HepG2 (cell line): ENCODE results near the gene CPB1. TPM values are rescaled to one million over a fixed set of nuclear protein-coding genes. Genes with fewer than 3 reads are reported as not detected.
A peak's percentile ranks its signal among the peaks of the same experiment; 100 is the strongest.

Source experiments
- ATAC-seq: fragments of 200-7000 bp; cut with Tn5 transposase; 3 replicates; pipeline ENCODE4 v1.9.1; 2020; ENCODE audit warnings: mild to moderate bottlenecking, moderate library complexity
- BruUV-seq: library from RNA; stranded (reverse); fragments of 400-500 nt; replicated peaks from 2 replicates; lab custom pipeline; 2021; lab: Mats Ljungman, UMichigan
- CTCF ChIA-PET: fragments of 300-600 bp; formaldehyde crosslinking; extraction: SDS; loops from one replicate; lab custom pipeline; 2021; ENCODE audit warnings: low total read pairs, inconsistent platforms, low intra/inter-chr PET ratio; lab: Yijun Ruan, JAX
- POLR2A ChIA-PET: fragments of 350-600 bp; sonication (Branson Sonifier 250); formaldehyde crosslinking; loops from one replicate; lab custom pipeline; 2020; ENCODE audit warnings: antibody characterized with exemption, inconsistent platforms; lab: Yijun Ruan, JAX
- DNase-seq: peaks from one replicate; pipeline ENCODE4 v3.0.0-alpha.2; 2015; ENCODE audit warnings: low spot score
- FAIRE-seq: peaks from 3 replicates; lab custom pipeline; 2011; peaks lifted over from hg19 to GRCh38; lab: Jason Lieb, UNC
- H2AFZ ChIP-seq: one replicate; pipeline ENCODE4 v1.6.1; 2011; ENCODE audit warnings: low read length, inconsistent platforms
- H3K27ac ChIP-seq: fragments of 300-600 bp; 3 replicates; pipeline ENCODE4 v1.8.0; 2011; ENCODE audit warnings: mixed run types, mild to moderate bottlenecking, mixed read lengths, low read length, inconsistent platforms; ENCODE audit not compliant: insufficient read depth; ENCODE audit errors: extremely low read length
- H3K27me3 ChIP-seq, 2 experiments: fragments of 200-600 bp in 1 of 2; 2 replicates in 1 of 2; 3 replicates in 1 of 2; pipeline versions ENCODE4 v1.6.0 to v1.8.0; 2011; ENCODE audit warnings: low read length in 2 of 2, mild to moderate bottlenecking in 2 of 2, moderate library complexity in 2 of 2, inconsistent platforms in 1 of 2; ENCODE audit not compliant: insufficient read depth in 2 of 2, control insufficient read depth in 1 of 2
- H3K36me3 ChIP-seq, 2 experiments: fragments of 200-600 bp in 1 of 2; replicated peaks in 1 of 2; 2 replicates in 1 of 2; 3 replicates in 1 of 2; pipeline versions ENCODE4 v1.5.1 to v1.8.0; 2011; ENCODE audit warnings: low read length in 2 of 2, inconsistent platforms in 1 of 2; ENCODE audit not compliant: insufficient read depth in 2 of 2, control insufficient read depth in 1 of 2
- H3K4me1 ChIP-seq: 2 replicates; pipeline ENCODE4 v1.5.1; 2012; ENCODE audit warnings: low read length, inconsistent platforms; ENCODE audit not compliant: insufficient read depth
- H3K4me2 ChIP-seq: 2 replicates; pipeline ENCODE4 v1.6.0; 2011; ENCODE audit warnings: low read depth, low read length, inconsistent platforms
- H3K4me3 ChIP-seq, 3 experiments: fragments of 200-600 bp in 1 of 3; sonication (generic), shearing (Covaris generic) in 1 of 3; replicated peaks in 1 of 3; 2 replicates each; pipeline ENCODE4 v1.5.1; 2011 to 2016; ENCODE audit warnings: low read length in 3 of 3, inconsistent platforms in 2 of 3, low read depth in 2 of 3, mild to moderate bottlenecking in 2 of 3, control low read depth in 1 of 3, mixed read lengths in 1 of 3; ENCODE audit not compliant: insufficient read depth in 1 of 3
- H3K79me2 ChIP-seq: one replicate; pipeline ENCODE4 v1.6.1; 2011; ENCODE audit warnings: low read length, inconsistent platforms; ENCODE audit not compliant: insufficient read depth
- H3K9ac ChIP-seq: 2 replicates; pipeline ENCODE4 v1.6.0; 2011; ENCODE audit warnings: mild to moderate bottlenecking, low read depth, low read length, inconsistent platforms; ENCODE audit not compliant: insufficient read depth
- H3K9me3 ChIP-seq: 2 replicates; pipeline ENCODE4 v1.5.1; 2012; ENCODE audit warnings: mild to moderate bottlenecking, low read length
- H4K20me1 ChIP-seq: 2 replicates; pipeline ENCODE4 v1.6.0; 2011; ENCODE audit warnings: inconsistent platforms, mild to moderate bottlenecking, low read length, moderate library complexity; ENCODE audit not compliant: insufficient read depth
- CTCF ChIP-seq: sonication (generic); formaldehyde crosslinking; IDR thresholded peaks from 2 replicates; pipeline ENCODE4 v1.5.0; 2020; ENCODE audit warnings: mild to moderate bottlenecking, missing genetic modification reagents, moderate library complexity
- ELF3 ChIP-seq: IDR thresholded peaks from 2 replicates; pipeline ENCODE4 v1.6.1; 2016; ENCODE audit warnings: missing genetic modification reagents, missing compliant biosample characterization
- GABPA ChIP-seq, 2 experiments: IDR thresholded peaks; 2 replicates each; pipeline ENCODE4 v1.6.1; 2011 to 2016; ENCODE audit warnings: low read depth in 2 of 2, low read length in 1 of 2, missing biosample characterization in 1 of 2, missing genetic modification characterization in 1 of 2
- MBNL3 ChIP-seq: fragments of 250-450 bp; sonication (Bioruptor Pico); conservative IDR thresholded peaks from 2 replicates; pipeline ENCODE4 v1.8.0; 2022; ENCODE audit warnings: mild to moderate bottlenecking, inconsistent platforms
- NCOA1 ChIP-seq: sonication (generic); formaldehyde crosslinking; IDR thresholded peaks from 2 replicates; pipeline ENCODE4 v1.9.0; 2021; ENCODE audit warnings: missing genetic modification reagents
- NFE2L2 ChIP-seq: fragments of 150-350 bp; IDR thresholded peaks from 2 replicates; pipeline ENCODE4 v1.6.1; 2014; ENCODE audit warnings: low read length
- RAD21 ChIP-seq: fragments of 450-650 bp; formaldehyde crosslinking; IDR thresholded peaks from 2 replicates; pipeline ENCODE4 v1.5.0; 2020; ENCODE audit warnings: mild to moderate bottlenecking
- SMC3 ChIP-seq: IDR thresholded peaks from 2 replicates; pipeline ENCODE4 v1.6.1; 2011; ENCODE audit warnings: low read length, improper control_type of control experiment
- STAG1 ChIP-seq: sonication (generic); formaldehyde crosslinking; IDR thresholded peaks from 2 replicates; pipeline ENCODE4 v1.4.0; 2020; ENCODE audit warnings: missing genetic modification reagents
- ZNF382 ChIP-seq: sonication (generic); formaldehyde crosslinking; IDR thresholded peaks from 2 replicates; pipeline ENCODE4 v1.5.0; 2020; ENCODE audit warnings: missing genetic modification reagents, mild to moderate bottlenecking, borderline replicate concordance
- ZSCAN25 ChIP-seq: sonication (generic); formaldehyde crosslinking; IDR thresholded peaks from 2 replicates; pipeline ENCODE4 v1.8.0; 2022; ENCODE audit warnings: mild to moderate bottlenecking, missing genetic modification reagents
- in situ Hi-C: cut with HindIII; loops from 2 replicates; pipeline ENCODE4 v1.10.0; 2017; ENCODE audit warnings: low pct_unique_long_range_greater_than_20kb; ENCODE audit not compliant: extremely low pct_ligation_motif_present
- intact Hi-C: fragments of 100-400 bp; cut with micrococcal nuclease; formaldehyde crosslinking; loops from one replicate; pipeline ENCODE4 v1.10.0; 2022; ENCODE audit not compliant: unreplicated experiment
- polyA plus RNA-seq, 8 experiments: library from polyadenylated mRNA; depleted of rRNA in 3 of 8; stranded (reverse) in 7 of 8; unstranded in 1 of 8; fragments of >200 nt; fragmentation: Illumina TruSeq in 4 of 8; extraction: Trizol in 4 of 8; gene quantifications; 2 replicates each; pipeline versions ENCODE4 v1.2.1 to v1.2.3, GENCODE V29; 2011 to 2016; ENCODE audit warnings: low read depth in 4 of 8, missing spikeins in 1 of 8, mixed read lengths in 1 of 8; ENCODE audit not compliant: insufficient read depth in 1 of 8
- total RNA-seq, 5 experiments: library from RNA; depleted of rRNA; stranded (reverse); fragments of >200 nt; fragmentation: Illumina TruSeq; extraction: Trizol; gene quantifications; 2 replicates each; pipeline ENCODE4 v1.2.3, GENCODE V29; 2016; ENCODE audit warnings: low read depth in 1 of 5

CPB1 gene
- total and polyA plus RNA-seq, 2 of the 13 experiments (the other 11 are each of a cell fraction or from before 2014, with no cell fraction given), result not detected

GRCh38 chr3:148880681-148881080, 53.1 kb downstream of the CPB1 start:
- intact Hi-C loops, result loop anchor here (1.0 to 5.0 kb wide), 3 partner anchors 19 to 503 kb away; no protein-coding TSS in a partner anchor
- no peaks in the 10 kb centered on the region for H3K79me2 ChIP-seq
- TF ChIP-seq NFE2L2, result no peak
- no peak for TF ChIP-seq ZNF382 (CRISPR knock-in tag)
- peak; percentile 58 for TF ChIP-seq STAG1
- TF ChIP-seq NCOA1 (CRISPR knock-in tag), result no peak
- no peak for TF ChIP-seq MBNL3
- peak; percentile 23; the same call in 1 of the 2 replicates for TF ChIP-seq RAD21 (CRISPR knock-in tag)
- no peak for TF ChIP-seq GABPA (IDR thresholded peaks at IDR 0.05; ENCODE audit: low read depth, low read length)
- TF ChIP-seq GABPA (CRISPR knock-in tag; IDR thresholded peaks at IDR 0.05; ENCODE audit: low read depth), result peak; percentile 15; the same call in 1 of the 2 replicates
- TF ChIP-seq CTCF, result peak; percentile 48
- no peak for TF ChIP-seq ZSCAN25 (CRISPR knock-in tag)
- 0 out of 2 replicates have a peak, but pooled peaks have one; percentile 11 for TF ChIP-seq SMC3
- peak; percentile 49; the same call in 1 of the 2 replicates for TF ChIP-seq ELF3 (CRISPR knock-in tag)
- ChIA-PET CTCF (no interaction called here), POLR2A (no interaction called here)
- H3K4me2 ChIP-seq, result no peak overlapping the region
- H3K4me1 ChIP-seq, result no peaks in the 10 kb centered on the region
- FAIRE-seq, result peak; percentile 60
- no TSS peak for BruUV-seq
- H4K20me1 ChIP-seq, result no peaks in the 10 kb centered on the region
- no peaks in the 10 kb centered on the region for H3K9me3 ChIP-seq
- in situ Hi-C loops, result no loop called here
- H2AFZ ChIP-seq, result no peak overlapping the region
- H3K36me3 ChIP-seq, result no peaks in the 10 kb centered on the region
- no peaks in the 10 kb centered on the region for H3K27me3 ChIP-seq
- peak; percentile 33 for DNase-seq
- H3K9ac ChIP-seq, result no peak overlapping the region
- H3K27ac ChIP-seq, result no peak overlapping the region
- peak; percentile 70 for ATAC-seq
- H3K4me3 ChIP-seq, result no peak overlapping the region
